Glomerular endothelial cell (primary cell): ENCODE results near the gene SPIC. TPM values are rescaled to one million over a fixed set of nuclear protein-coding genes. Genes with fewer than 3 reads are reported as not detected.
"Not testable (repeated sequence)": the region's sequence is repeated elsewhere in the genome, so short reads cannot be mapped to it uniquely, and the experiment has no call there.

ENCODE experiments used
- DNase-seq: peaks from one replicate; pipeline ENCODE4 v3.0.0-alpha.2; 2011; ENCODE audit warnings: low read depth, low spot score; ENCODE audit errors: extremely low read depth
- total RNA-seq: library from RNA; depleted of rRNA; stranded (reverse); fragments of >200 nt; gene quantifications from 2 replicates; pipeline ENCODE4 v1.2.3, GENCODE V29; 2015

SPIC gene
- total RNA-seq: not detected in 2 replicates

- no peak for DNase-seq
Observed at GRCh38 chr12:101474711-101475386, at the start of gene SPIC. Gene SPIC, plus strand, starts transcription at chr12:101475336. Its CDS starts 1,569 bp downstream, at chr12:101476905.

GRCh38 chr12:101430456-101430855 lies 44.7 kb upstream of the SPIC start:
- no peak for DNase-seq

GRCh38 chr12:101436136-101436535 lies 39.0 kb upstream of the SPIC start:
- DNase-seq: no peak

DNA sequence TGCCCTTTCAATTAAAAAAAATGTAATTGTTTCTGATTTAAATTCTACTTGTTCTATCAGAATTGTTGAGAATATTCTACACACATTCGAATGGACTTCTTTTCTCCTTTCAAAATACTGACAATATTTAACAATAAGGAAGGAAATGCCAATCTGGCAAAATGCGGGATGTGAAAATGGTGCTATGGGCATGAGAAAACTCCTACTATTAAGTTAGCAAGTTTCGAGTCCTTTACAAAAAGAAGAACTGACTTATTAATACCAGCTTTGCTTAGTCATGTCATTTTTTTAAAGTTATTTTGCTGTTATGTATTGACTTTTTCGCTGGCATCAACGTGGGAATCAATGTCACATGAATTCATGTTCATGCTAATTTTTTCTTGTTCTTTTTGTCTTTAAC lies 35.9 kb upstream of the SPIC start:
- DNase-seq: no peak

- DNase-seq: no peak
Observed at GRCh38 chr12:101441461-101442224, 33.5 kb upstream of the SPIC start.

- DNase-seq: no peak
Observed at GRCh38 chr12:101455685-101456084, 19.5 kb upstream of the SPIC start.

GRCh38 chr12:101459642-101460346 lies 15.3 kb upstream of the SPIC start:
- no peak for DNase-seq

GRCh38 chr12:101468948-101469347 lies 6.2 kb upstream of the SPIC start:
- no peak for DNase-seq

- no peak for DNase-seq
Observed at GRCh38 chr12:101470939-101471338, 4.2 kb upstream of the SPIC start.

GRCh38 chr12:101471878-101472277 lies 3.3 kb upstream of the SPIC start:
- DNase-seq: not testable (repeated sequence)

- DNase-seq: no peak
Observed at GRCh38 chr12:101474248-101474647, 888 bp upstream of the SPIC start.

DNA sequence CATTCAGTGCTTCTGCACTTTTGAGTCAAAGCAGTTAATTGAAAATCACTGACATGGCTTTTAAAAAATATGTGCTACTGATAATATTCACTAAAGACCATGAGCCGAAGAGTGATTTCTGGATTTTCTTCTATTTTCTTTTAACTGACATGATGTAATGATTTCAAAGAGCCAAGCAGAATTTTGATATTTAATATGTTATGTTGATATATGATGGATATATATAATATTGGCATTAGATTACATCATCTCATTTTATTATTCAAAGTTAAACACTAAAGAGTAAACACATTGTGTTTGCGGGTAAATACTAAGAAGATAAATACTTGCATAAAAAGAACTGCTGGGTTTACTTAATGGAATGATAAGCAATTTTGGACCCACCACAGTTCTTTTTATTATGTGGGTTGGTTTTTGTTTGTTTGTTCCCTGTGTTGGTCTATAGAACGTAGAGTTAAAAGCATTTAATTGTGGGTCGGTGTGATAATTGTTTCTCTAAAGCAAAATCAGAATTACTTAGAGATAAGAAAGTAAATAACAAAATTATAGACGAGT lies 692 bp downstream of the SPIC start:
- no peak for DNase-seq

DNA sequence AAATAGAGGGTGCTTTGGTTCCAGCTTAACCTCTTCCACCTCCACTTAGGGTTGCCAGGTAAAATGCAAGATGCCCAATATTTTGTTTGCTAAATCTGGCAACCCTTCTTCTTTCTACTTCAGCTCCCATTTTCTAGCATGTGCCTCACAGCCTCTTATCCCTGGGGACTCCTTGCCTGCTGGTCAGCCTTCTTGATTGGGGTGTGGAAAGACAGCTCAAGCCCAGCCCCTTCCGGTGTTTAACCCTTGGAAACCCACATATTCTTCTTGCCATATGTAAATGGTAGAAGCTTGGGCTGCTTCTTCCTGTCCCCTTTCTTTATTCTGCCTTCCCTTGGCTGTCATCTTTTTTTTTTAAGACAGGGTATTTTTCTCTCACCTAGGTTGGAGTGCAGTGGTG lies 5.7 kb downstream of the SPIC start:
- DNase-seq: no peak

- DNase-seq: no peak
Observed at GRCh38 chr12:101485021-101485420, 9.9 kb downstream of the SPIC start.

GRCh38 chr12:101488469-101488868 lies 13.3 kb downstream of the SPIC start:
- no peak for DNase-seq

DNA sequence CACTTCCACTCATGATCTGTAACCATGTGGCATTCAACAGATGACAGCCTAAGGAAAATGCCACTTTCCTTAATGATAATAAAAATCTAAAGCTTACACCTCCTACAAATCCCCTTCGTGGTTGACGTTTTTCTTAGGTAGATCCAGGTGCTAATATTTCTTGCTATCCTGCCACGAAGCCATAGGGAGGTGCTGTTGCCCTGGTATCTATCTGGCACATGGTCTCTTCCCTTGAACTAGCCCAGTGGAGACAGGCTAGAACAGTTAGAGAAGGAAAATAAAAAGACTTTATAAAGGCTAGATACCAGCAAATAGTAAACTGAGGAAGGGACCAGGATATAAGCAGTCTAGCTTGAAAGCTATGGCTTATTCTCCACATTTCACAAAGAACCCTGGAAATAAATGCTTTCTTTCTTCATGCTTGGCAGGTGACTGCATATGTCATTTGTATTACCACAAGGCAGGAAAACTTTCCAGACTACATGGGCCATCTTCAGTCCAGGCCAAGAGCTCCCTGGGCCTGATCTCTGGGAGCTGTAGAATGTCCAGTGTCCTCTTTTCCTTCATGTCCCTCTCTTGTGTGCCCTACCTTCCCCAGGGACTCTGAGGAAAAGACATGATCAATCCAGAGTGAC lies 15.3 kb downstream of the SPIC start:
- DNase-seq: no peak

- DNase-seq: no peak
Observed at GRCh38 chr12:101491329-101491728, 16.2 kb downstream of the SPIC start.

GRCh38 chr12:101493556-101493955 lies 18.4 kb downstream of the SPIC start:
- no peak for DNase-seq

GRCh38 chr12:101498252-101498651 lies 23.1 kb downstream of the SPIC start:
- DNase-seq: no peak

GRCh38 chr12:101501410-101501995 lies 26.4 kb downstream of the SPIC start:
- DNase-seq: no peak

DNA sequence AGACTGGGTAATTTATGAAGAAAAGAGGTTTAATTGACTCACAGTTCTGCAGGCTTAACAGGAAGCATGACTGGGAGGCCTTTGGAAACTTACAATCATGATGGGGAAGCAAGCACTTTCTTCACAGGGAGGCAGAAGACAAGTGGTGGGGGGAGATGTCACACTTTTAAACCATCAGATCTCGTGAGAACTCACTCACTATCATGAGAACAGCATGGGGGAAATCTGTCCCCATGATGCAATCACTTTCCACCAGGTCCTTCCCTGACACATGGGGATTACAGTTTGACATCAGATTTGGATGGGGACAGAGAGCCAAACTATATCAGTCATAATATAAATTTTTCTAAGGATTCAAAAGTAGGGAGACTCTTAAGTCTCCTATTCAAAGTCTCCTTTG lies 46.0 kb downstream of the SPIC start:
- DNase-seq: no peak
